DND-41 (cell line): ENCODE data around the gene SLC5A12.

Experiments
- ATAC-seq: fragments of 200-7000 bp; cut with Tn5 transposase; 3 replicates; pipeline ENCODE4 v1.9.1; 2021; ENCODE audit warnings: low read depth; ENCODE audit not compliant: insufficient read depth
- DNase-seq: peaks from one replicate; pipeline ENCODE4 v3.0.0-alpha.2; 2020
- H2AFZ ChIP-seq: 2 replicates; pipeline ENCODE4 v1.6.0; 2012; ENCODE audit warnings: low read depth, low read length
- H3K27ac ChIP-seq: 2 replicates; pipeline ENCODE4 v1.5.1; 2012; ENCODE audit warnings: low read length, inconsistent platforms
- H3K27me3 ChIP-seq: fragments of 200-600 bp; sonication (generic); 2 replicates; pipeline ENCODE4 v1.6.0; 2012; ENCODE audit warnings: low read length, mild to moderate bottlenecking, inconsistent platforms; ENCODE audit not compliant: insufficient read depth, poor library complexity
- H3K36me3 ChIP-seq: 2 replicates; pipeline ENCODE4 v1.5.1; 2012; ENCODE audit warnings: low read length, inconsistent platforms; ENCODE audit not compliant: insufficient read depth
- H3K4me1 ChIP-seq: 2 replicates; pipeline ENCODE4 v1.5.1; 2012; ENCODE audit warnings: mild to moderate bottlenecking, low read length; ENCODE audit not compliant: insufficient read depth
- H3K4me2 ChIP-seq: 2 replicates; pipeline ENCODE4 v1.6.0; 2012; ENCODE audit warnings: mild to moderate bottlenecking, moderate library complexity, low read length, inconsistent platforms; ENCODE audit not compliant: insufficient read depth
- H3K4me3 ChIP-seq, 2 experiments: fragments of 200-600 bp in 1 of 2; shearing (Covaris generic) in 1 of 2; 2 replicates each; pipeline ENCODE4 v1.5.1; 2012 to 2016; ENCODE audit warnings: inconsistent platforms in 2 of 2, low read length in 2 of 2, mild to moderate bottlenecking in 2 of 2, low read depth in 1 of 2, moderate library complexity in 1 of 2
- H3K79me2 ChIP-seq: 2 replicates; pipeline ENCODE4 v1.6.0; 2012; ENCODE audit warnings: low read length, inconsistent platforms; ENCODE audit not compliant: insufficient read depth
- H3K9ac ChIP-seq: 2 replicates; pipeline ENCODE4 v1.6.0; 2012; ENCODE audit warnings: low read depth, mild to moderate bottlenecking, inconsistent platforms, low read length, moderate library complexity
- H3K9me3 ChIP-seq: 2 replicates; pipeline ENCODE4 v1.5.1; 2012; ENCODE audit warnings: low read length, moderate library complexity, mild to moderate bottlenecking, inconsistent platforms; ENCODE audit not compliant: insufficient read depth, severe bottlenecking
- H4K20me1 ChIP-seq: 2 replicates; pipeline ENCODE4 v1.6.0; 2012; ENCODE audit warnings: low read length; ENCODE audit not compliant: insufficient read depth
- EZH2 ChIP-seq: IDR thresholded peaks from 3 replicates; pipeline ENCODE4 v1.6.1; 2012; ENCODE audit warnings: borderline replicate concordance, low read depth, mild to moderate bottlenecking, moderate library complexity, low read length, inconsistent platforms; ENCODE audit not compliant: severe bottlenecking
- TF ChIP-seq, protein P1 (sequence below): IDR thresholded peaks from 2 replicates; pipeline ENCODE4 v1.5.1; 2012; ENCODE audit warnings: borderline replicate concordance, low read length, moderate library complexity, mild to moderate bottlenecking; ENCODE audit not compliant: poor library complexity, severe bottlenecking; ENCODE audit errors: extremely low read depth

SLC5A12 gene

DNA sequence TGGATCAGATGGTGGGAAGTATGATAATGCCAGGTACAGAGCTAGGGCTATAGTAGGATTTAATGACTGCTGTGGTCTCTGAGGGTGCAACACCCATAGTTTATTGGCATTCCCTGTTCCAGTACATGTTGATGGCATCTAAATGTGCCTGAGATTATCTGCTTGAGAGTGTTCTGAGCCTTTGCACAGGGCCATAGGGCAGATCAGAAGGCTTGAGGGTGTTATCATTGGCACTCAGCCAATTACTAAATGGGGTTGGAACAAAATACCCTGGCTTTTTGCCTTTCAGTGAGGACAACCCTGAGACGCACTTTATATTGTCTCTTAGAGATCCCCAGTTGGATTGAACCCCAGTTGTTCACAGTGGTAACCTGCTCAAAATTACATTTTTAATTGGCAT lies 6.7 kb downstream of the SLC5A12 start:
- Histone ChIP-seq H3K4me3 (no peak overlapping the region), H3K36me3 (no peaks in the 10 kb centered on the region), H4K20me1 (no peaks in the 10 kb centered on the region), H3K27ac (no peak overlapping the region), H2AFZ (no peak overlapping the region), H3K9me3 (no peaks in the 10 kb centered on the region), H3K9ac (no peak overlapping the region), H3K79me2 (no peaks in the 10 kb centered on the region), H3K4me2 (no peak overlapping the region), H3K27me3 (no peaks in the 10 kb centered on the region), H3K4me1 (no peaks in the 10 kb centered on the region)
- no peak for TF ChIP-seq EZH2
- TF ChIP-seq, protein P1, sequence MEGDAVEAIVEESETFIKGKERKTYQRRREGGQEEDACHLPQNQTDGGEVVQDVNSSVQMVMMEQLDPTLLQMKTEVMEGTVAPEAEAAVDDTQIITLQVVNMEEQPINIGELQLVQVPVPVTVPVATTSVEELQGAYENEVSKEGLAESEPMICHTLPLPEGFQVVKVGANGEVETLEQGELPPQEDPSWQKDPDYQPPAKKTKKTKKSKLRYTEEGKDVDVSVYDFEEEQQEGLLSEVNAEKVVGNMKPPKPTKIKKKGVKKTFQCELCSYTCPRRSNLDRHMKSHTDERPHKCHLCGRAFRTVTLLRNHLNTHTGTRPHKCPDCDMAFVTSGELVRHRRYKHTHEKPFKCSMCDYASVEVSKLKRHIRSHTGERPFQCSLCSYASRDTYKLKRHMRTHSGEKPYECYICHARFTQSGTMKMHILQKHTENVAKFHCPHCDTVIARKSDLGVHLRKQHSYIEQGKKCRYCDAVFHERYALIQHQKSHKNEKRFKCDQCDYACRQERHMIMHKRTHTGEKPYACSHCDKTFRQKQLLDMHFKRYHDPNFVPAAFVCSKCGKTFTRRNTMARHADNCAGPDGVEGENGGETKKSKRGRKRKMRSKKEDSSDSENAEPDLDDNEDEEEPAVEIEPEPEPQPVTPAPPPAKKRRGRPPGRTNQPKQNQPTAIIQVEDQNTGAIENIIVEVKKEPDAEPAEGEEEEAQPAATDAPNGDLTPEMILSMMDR = no peak
- DNase-seq (no peak), ATAC-seq (no peak)

DNA sequence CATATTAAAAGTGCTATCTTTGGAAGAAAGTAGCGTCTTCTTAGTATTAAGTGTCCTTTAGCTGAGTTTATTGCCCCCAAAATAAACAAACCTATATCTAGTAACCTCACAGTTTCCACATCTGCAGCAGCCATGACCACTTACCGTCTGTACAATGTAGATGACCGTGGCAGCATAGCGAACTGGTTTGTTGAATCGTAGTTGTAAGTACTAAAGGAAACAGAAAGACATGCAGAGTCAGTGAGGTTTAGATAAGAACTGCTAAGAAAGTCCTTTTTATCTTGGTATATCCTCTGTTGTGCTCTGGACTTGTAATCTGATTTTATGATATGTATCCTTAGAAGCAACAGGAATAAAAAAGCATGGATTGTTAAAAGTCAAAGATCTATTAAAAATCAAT lies 9.4 kb downstream of the SLC5A12 start:
- no peak overlapping the region for H3K9ac ChIP-seq
- H3K9me3 ChIP-seq = no peaks in the 10 kb centered on the region
- no peaks in the 10 kb centered on the region for H3K36me3 ChIP-seq
- H3K4me2 ChIP-seq = no peak overlapping the region
- H3K4me3 ChIP-seq = no peak overlapping the region
- H3K27me3 ChIP-seq = no peaks in the 10 kb centered on the region
- H3K4me1 ChIP-seq = no peaks in the 10 kb centered on the region
- no peak for DNase-seq
- no peak overlapping the region for H3K27ac ChIP-seq
- ATAC-seq = no peak
- TF ChIP-seq, protein P1 = no peak
- TF ChIP-seq EZH2 = no peak
- H4K20me1 ChIP-seq = no peaks in the 10 kb centered on the region
- H3K79me2 ChIP-seq = no peaks in the 10 kb centered on the region
- H2AFZ ChIP-seq = no peak overlapping the region

- H3K4me2 ChIP-seq = no peak overlapping the region
- no peaks in the 10 kb centered on the region for H3K9me3 ChIP-seq
- no peak overlapping the region for H3K9ac ChIP-seq
- no peaks in the 10 kb centered on the region for H3K36me3 ChIP-seq
- TF ChIP-seq, protein P1 = no peak
- TF ChIP-seq EZH2 = no peak
- H2AFZ ChIP-seq = no peak overlapping the region
- H3K27me3 ChIP-seq = no peaks in the 10 kb centered on the region
- no peaks in the 10 kb centered on the region for H4K20me1 ChIP-seq
- H3K4me1 ChIP-seq = no peaks in the 10 kb centered on the region
- no peaks in the 10 kb centered on the region for H3K79me2 ChIP-seq
- DNase-seq (no peak), ATAC-seq (no peak)
- H3K4me3 ChIP-seq = no peak overlapping the region
- H3K27ac ChIP-seq = no peak overlapping the region
These were observed 11.4 kb downstream of the SLC5A12 start for GRCh38 chr11:26710489-26710888.
